ENCODE results near the gene NHLRC4.

The NHLRC4 gene

GRCh38 chr16:525520-526180, 41.2 kb upstream of the NHLRC4 start:
- Histone ChIP-seq H3K4me3 (ENCODE audit: low read depth, low read length) (peak overlapping the region; percentile 80), H3K9ac (ENCODE audit: low read depth, low read length) (no peak overlapping the region), H3K27me3 (ENCODE audit: control insufficient read depth, insufficient read depth, low read length) (no peaks in the 10 kb centered on the region), H3K4me1 (ENCODE audit: control insufficient read depth, insufficient read depth, low read length) (peaks cover 12% of the 10 kb centered on the region), H3K36me3 (ENCODE audit: control insufficient read depth, insufficient read depth, low read length) (peaks cover 6% of the 10 kb centered on the region), H3K9me3 (ENCODE audit: control insufficient read depth, insufficient read depth, low read length) (no peaks in the 10 kb centered on the region)

- peaks cover 2% of the 10 kb centered on the region for H3K36me3 ChIP-seq (ENCODE audit: control insufficient read depth, insufficient read depth, low read length)
- H3K9ac ChIP-seq (ENCODE audit: low read depth, low read length) = peak overlapping the region; percentile 94
- H3K9me3 ChIP-seq (ENCODE audit: control insufficient read depth, insufficient read depth, low read length) = no peaks in the 10 kb centered on the region
- peak overlapping the region; percentile 80 for H3K4me3 ChIP-seq (ENCODE audit: low read depth, low read length)
- H3K27me3 ChIP-seq (ENCODE audit: control insufficient read depth, insufficient read depth, low read length) = no peaks in the 10 kb centered on the region
- H3K4me1 ChIP-seq (ENCODE audit: control insufficient read depth, insufficient read depth, low read length) = peaks cover 12% of the 10 kb centered on the region
These were observed 40.4 kb upstream of the NHLRC4 start for GRCh38 chr16:526181-527014.

- H3K36me3 ChIP-seq (ENCODE audit: control insufficient read depth, insufficient read depth, low read length) = no peaks in the 10 kb centered on the region
- H3K4me1 ChIP-seq (ENCODE audit: control insufficient read depth, insufficient read depth, low read length) = peaks cover 12% of the 10 kb centered on the region
- peak within 1 kb of the TSS; percentile 80 for H3K4me3 ChIP-seq (ENCODE audit: low read depth, low read length)
- no peaks in the 10 kb centered on the region for H3K9me3 ChIP-seq (ENCODE audit: control insufficient read depth, insufficient read depth, low read length)
- no peaks in the 10 kb centered on the region for H3K27me3 ChIP-seq (ENCODE audit: control insufficient read depth, insufficient read depth, low read length)
- H3K9ac ChIP-seq (ENCODE audit: low read depth, low read length) = peak within 1 kb of the TSS; percentile 94
These were observed 39.5 kb upstream of the NHLRC4 start, which contains the start of gene CAPN15 for GRCh38 chr16:527015-527903. TSS of gene CAPN15 (plus strand) at chr16:527712. CDS start at chr16:546839, 19,127 bp downstream.

GRCh38 chr16:528111-529011, 38.4 kb upstream of the NHLRC4 start:
- no peaks in the 10 kb centered on the region for H3K36me3 ChIP-seq (ENCODE audit: control insufficient read depth, insufficient read depth, low read length)
- peak overlapping the region; percentile 76 for H3K4me3 ChIP-seq (ENCODE audit: low read depth, low read length)
- no peaks in the 10 kb centered on the region for H3K27me3 ChIP-seq (ENCODE audit: control insufficient read depth, insufficient read depth, low read length)
- peaks cover 12% of the 10 kb centered on the region for H3K4me1 ChIP-seq (ENCODE audit: control insufficient read depth, insufficient read depth, low read length)
- H3K9ac ChIP-seq (ENCODE audit: low read depth, low read length) = peak overlapping the region; percentile 70
- H3K9me3 ChIP-seq (ENCODE audit: control insufficient read depth, insufficient read depth, low read length) = no peaks in the 10 kb centered on the region

- Histone ChIP-seq H3K36me3 (ENCODE audit: control insufficient read depth, insufficient read depth, low read length) (no peaks in the 10 kb centered on the region), H3K4me3 (ENCODE audit: low read depth, low read length) (peak overlapping the region; percentile 76), H3K9ac (ENCODE audit: low read depth, low read length) (peak overlapping the region; percentile 70), H3K9me3 (ENCODE audit: control insufficient read depth, insufficient read depth, low read length) (no peaks in the 10 kb centered on the region), H3K27me3 (ENCODE audit: control insufficient read depth, insufficient read depth, low read length) (no peaks in the 10 kb centered on the region), H3K4me1 (ENCODE audit: control insufficient read depth, insufficient read depth, low read length) (peaks cover 12% of the 10 kb centered on the region)
These were observed 37.7 kb upstream of the NHLRC4 start for GRCh38 chr16:529012-529575.

GRCh38 chr16:530111-530817, 36.5 kb upstream of the NHLRC4 start:
- peaks cover 12% of the 10 kb centered on the region for H3K4me1 ChIP-seq (ENCODE audit: control insufficient read depth, insufficient read depth, low read length)
- no peaks in the 10 kb centered on the region for H3K9me3 ChIP-seq (ENCODE audit: control insufficient read depth, insufficient read depth, low read length)
- H3K27me3 ChIP-seq (ENCODE audit: control insufficient read depth, insufficient read depth, low read length) = no peaks in the 10 kb centered on the region
- no peak overlapping the region for H3K4me3 ChIP-seq (ENCODE audit: low read depth, low read length)
- H3K36me3 ChIP-seq (ENCODE audit: control insufficient read depth, insufficient read depth, low read length) = no peaks in the 10 kb centered on the region
- no peak overlapping the region for H3K9ac ChIP-seq (ENCODE audit: low read depth, low read length)

GRCh38 chr16:531494-532125, 35.2 kb upstream of the NHLRC4 start:
- Histone ChIP-seq H3K27me3 (ENCODE audit: control insufficient read depth, insufficient read depth, low read length) (no peaks in the 10 kb centered on the region), H3K4me1 (ENCODE audit: control insufficient read depth, insufficient read depth, low read length) (peaks cover 5% of the 10 kb centered on the region), H3K9me3 (ENCODE audit: control insufficient read depth, insufficient read depth, low read length) (no peaks in the 10 kb centered on the region), H3K36me3 (ENCODE audit: control insufficient read depth, insufficient read depth, low read length) (peaks cover 2% of the 10 kb centered on the region), H3K4me3 (ENCODE audit: low read depth, low read length) (no peak overlapping the region), H3K9ac (ENCODE audit: low read depth, low read length) (no peak overlapping the region)

GRCh38 chr16:533391-534123, 33.2 kb upstream of the NHLRC4 start:
- Histone ChIP-seq H3K27me3 (ENCODE audit: control insufficient read depth, insufficient read depth, low read length) (no peaks in the 10 kb centered on the region), H3K9me3 (ENCODE audit: control insufficient read depth, insufficient read depth, low read length) (no peaks in the 10 kb centered on the region), H3K36me3 (ENCODE audit: control insufficient read depth, insufficient read depth, low read length) (peaks cover 7% of the 10 kb centered on the region), H3K9ac (ENCODE audit: low read depth, low read length) (no peak overlapping the region), H3K4me3 (ENCODE audit: low read depth, low read length) (no peak overlapping the region), H3K4me1 (ENCODE audit: control insufficient read depth, insufficient read depth, low read length) (peaks cover 5% of the 10 kb centered on the region)

GRCh38 chr16:534135-534534, 32.7 kb upstream of the NHLRC4 start:
- H3K36me3 ChIP-seq (ENCODE audit: control insufficient read depth, insufficient read depth, low read length) = peaks cover 8% of the 10 kb centered on the region
- no peaks in the 10 kb centered on the region for H3K27me3 ChIP-seq (ENCODE audit: control insufficient read depth, insufficient read depth, low read length)
- H3K9ac ChIP-seq (ENCODE audit: low read depth, low read length) = no peak overlapping the region
- no peak overlapping the region for H3K4me3 ChIP-seq (ENCODE audit: low read depth, low read length)
- no peaks in the 10 kb centered on the region for H3K9me3 ChIP-seq (ENCODE audit: control insufficient read depth, insufficient read depth, low read length)
- peaks cover under 1% of the 10 kb centered on the region for H3K4me1 ChIP-seq (ENCODE audit: control insufficient read depth, insufficient read depth, low read length)
